ENCODE measurements around the gene AREL1.

DNA sequence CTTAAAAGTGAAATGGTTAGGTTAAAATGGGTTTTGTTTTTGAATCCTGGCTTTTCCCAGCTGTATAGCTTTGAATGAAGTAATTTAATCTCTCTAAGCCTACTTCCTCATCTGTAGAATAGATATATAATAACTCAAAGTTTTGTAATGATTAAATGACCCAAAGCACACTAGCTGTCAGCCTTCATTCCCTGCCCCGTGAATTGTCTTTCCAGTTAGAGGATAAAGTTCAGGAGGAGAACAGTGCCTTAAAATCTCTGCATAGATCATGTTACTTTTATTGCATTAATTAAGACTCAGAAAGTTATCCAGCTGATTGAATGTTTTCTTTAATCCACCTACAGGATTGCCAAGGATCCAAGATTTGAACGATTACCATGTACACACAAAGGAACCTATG is 19.5 kb upstream of the AREL1 start:
- TF ChIP-seq, protein P1, sequence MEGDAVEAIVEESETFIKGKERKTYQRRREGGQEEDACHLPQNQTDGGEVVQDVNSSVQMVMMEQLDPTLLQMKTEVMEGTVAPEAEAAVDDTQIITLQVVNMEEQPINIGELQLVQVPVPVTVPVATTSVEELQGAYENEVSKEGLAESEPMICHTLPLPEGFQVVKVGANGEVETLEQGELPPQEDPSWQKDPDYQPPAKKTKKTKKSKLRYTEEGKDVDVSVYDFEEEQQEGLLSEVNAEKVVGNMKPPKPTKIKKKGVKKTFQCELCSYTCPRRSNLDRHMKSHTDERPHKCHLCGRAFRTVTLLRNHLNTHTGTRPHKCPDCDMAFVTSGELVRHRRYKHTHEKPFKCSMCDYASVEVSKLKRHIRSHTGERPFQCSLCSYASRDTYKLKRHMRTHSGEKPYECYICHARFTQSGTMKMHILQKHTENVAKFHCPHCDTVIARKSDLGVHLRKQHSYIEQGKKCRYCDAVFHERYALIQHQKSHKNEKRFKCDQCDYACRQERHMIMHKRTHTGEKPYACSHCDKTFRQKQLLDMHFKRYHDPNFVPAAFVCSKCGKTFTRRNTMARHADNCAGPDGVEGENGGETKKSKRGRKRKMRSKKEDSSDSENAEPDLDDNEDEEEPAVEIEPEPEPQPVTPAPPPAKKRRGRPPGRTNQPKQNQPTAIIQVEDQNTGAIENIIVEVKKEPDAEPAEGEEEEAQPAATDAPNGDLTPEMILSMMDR (IDR thresholded peaks at IDR 0.05; ENCODE audit: insufficient read depth, low read length): no peak
- TF ChIP-seq, protein P2, sequence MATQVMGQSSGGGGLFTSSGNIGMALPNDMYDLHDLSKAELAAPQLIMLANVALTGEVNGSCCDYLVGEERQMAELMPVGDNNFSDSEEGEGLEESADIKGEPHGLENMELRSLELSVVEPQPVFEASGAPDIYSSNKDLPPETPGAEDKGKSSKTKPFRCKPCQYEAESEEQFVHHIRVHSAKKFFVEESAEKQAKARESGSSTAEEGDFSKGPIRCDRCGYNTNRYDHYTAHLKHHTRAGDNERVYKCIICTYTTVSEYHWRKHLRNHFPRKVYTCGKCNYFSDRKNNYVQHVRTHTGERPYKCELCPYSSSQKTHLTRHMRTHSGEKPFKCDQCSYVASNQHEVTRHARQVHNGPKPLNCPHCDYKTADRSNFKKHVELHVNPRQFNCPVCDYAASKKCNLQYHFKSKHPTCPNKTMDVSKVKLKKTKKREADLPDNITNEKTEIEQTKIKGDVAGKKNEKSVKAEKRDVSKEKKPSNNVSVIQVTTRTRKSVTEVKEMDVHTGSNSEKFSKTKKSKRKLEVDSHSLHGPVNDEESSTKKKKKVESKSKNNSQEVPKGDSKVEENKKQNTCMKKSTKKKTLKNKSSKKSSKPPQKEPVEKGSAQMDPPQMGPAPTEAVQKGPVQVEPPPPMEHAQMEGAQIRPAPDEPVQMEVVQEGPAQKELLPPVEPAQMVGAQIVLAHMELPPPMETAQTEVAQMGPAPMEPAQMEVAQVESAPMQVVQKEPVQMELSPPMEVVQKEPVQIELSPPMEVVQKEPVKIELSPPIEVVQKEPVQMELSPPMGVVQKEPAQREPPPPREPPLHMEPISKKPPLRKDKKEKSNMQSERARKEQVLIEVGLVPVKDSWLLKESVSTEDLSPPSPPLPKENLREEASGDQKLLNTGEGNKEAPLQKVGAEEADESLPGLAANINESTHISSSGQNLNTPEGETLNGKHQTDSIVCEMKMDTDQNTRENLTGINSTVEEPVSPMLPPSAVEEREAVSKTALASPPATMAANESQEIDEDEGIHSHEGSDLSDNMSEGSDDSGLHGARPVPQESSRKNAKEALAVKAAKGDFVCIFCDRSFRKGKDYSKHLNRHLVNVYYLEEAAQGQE (IDR thresholded peaks at IDR 0.05; ENCODE audit: insufficient replicate concordance, low read depth): no peak
- TF ChIP-seq SPI1 (IDR thresholded peaks at IDR 0.05; ENCODE audit: borderline replicate concordance, low read depth) (no peak), POLR2AphosphoS5 (IDR thresholded peaks at IDR 0.05; ENCODE audit: low read depth) (no peak)
